Thyroid gland (tissue), 4 donors: Measurements from ENCODE around the gene CARMIL1.

ENCODE experiments used
- CTCF ChIP-seq, 6 experiments: fragments of 200-600 bp in 3 of 6; fragments of 450-650 bp in 3 of 6; sonication (generic) in 3 of 6; IDR thresholded peaks; one replicate each; pipeline ENCODE4 v1.5.1; 2016 to 2019; ENCODE audit warnings: antibody characterized with exemption in 6 of 6, mild to moderate bottlenecking in 2 of 6, inconsistent platforms in 1 of 6, moderate library complexity in 1 of 6
- POLR2A ChIP-seq, 2 donors: fragments of 450-650 bp; IDR thresholded peaks; one replicate each; pipeline ENCODE4 v1.6.1; 2017; ENCODE audit warnings: antibody characterized with exemption in 2 of 2, mild to moderate bottlenecking in 2 of 2, moderate library complexity in 1 of 2

- TF ChIP-seq CTCF (IDR thresholded peaks at IDR 0.05) (no peak), POLR2A (IDR thresholded peaks at IDR 0.05) (no peak)
These were observed 55.6 kb downstream of the CARMIL1 start for GRCh38 chr6:25334793-25335192.
